ENCODE data around the gene RNPEP.
"Not testable (repeated sequence)": the region's sequence is repeated elsewhere in the genome, so short reads cannot be mapped to it uniquely, and the experiment has no call there.

The RNPEP gene

DNA sequence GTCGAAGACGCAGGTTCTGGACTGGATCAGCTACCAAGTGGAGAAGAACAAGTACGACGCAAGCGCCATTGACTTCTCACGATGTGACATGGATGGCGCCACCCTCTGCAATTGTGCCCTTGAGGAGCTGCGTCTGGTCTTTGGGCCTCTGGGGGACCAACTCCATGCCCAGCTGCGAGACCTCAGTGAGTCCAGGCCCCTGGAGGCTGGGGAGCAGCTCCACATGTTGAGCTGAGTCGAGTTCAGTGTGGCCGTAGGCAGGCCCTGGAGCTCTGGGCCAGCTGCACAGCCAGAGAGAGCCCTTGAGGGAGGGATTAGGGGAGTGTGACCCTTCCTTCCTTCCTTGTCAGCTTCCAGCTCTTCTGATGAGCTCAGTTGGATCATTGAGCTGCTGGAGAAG lies 29.5 kb downstream of the RNPEP start:
- no peak for DNase-seq (ENCODE audit: low spot score)

DNA sequence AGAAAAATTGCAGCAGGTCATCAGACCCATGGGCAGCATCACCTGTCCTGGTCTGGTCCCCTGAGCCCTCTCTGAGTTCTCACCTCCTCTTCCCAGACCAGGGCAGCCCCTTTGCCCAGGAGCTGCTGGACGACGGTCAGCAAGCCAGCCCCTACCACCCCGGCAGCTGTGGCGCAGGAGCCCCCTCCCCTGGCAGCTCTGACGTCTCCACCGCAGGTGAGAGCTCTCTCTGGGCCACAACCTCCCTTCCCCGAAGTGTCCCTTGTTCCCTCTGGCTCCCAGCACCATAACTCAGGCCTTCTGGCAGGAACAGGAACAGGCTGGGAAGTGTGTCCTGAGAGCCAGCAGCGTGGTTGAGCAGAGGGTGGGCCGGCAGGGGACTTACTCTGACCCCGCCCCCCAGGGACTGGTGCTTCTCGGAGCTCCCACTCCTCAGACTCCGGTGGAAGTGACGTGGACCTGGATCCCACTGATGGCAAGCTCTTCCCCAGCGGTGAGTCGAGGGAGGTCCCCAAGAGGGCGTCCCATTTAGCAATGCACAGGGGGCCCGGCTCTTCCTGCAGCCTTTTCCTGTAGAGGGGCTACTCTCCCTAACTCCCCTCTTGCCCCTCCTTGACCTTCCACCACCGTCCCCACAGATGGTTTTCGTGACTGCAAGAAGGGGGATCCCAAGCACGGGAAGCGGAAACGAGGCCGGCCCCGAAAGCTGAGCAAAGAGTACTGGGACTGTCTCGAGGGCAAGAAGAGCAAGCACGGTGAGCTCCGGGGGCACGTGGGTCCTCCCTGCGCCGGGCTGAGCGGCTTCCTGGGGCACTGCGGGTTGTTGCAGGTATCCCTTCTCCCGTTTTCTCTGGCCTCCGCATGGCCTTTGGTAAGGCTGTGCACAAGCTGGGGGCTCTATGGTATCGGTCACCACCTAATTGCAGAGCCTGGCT lies 30.4 kb downstream of the RNPEP start:
- no peak for DNase-seq (ENCODE audit: low spot score)

DNA sequence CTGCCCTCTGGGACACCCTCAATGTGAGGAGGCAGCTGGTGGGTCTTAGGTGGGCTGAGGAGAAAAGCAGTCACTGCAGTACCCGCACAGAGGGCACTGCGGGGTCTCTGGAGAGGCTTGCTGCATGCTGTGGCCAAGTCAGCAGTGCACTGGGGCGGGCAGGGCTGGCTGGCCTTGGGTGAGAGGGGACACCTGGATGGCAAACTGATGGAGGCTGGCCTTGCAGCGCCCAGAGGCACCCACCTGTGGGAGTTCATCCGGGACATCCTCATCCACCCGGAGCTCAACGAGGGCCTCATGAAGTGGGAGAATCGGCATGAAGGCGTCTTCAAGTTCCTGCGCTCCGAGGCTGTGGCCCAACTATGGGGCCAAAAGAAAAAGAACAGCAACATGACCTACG lies 31.2 kb downstream of the RNPEP start:
- DNase-seq (ENCODE audit: low spot score), result no peak

DNA sequence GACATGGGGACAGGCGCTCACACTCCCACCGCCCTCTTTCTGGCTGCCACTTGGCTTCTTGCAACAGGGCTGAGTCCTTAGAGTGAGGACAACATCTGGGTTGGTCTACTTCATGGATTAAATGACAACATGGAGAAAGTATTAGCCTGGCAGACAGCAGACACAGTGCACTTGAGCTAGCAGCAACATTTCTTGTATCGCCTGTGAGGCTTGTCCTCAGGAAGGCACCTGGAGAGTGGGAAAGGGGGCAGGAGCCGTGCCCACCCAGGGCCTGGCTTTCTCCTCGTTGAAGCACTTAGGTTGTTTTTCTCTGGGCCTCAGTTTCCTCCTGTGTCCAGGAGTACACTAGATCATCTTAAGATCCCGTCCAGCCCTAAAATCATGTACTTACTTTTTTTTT lies 31.6 kb downstream of the RNPEP start:
- DNase-seq (ENCODE audit: low spot score), result no peak

DNA sequence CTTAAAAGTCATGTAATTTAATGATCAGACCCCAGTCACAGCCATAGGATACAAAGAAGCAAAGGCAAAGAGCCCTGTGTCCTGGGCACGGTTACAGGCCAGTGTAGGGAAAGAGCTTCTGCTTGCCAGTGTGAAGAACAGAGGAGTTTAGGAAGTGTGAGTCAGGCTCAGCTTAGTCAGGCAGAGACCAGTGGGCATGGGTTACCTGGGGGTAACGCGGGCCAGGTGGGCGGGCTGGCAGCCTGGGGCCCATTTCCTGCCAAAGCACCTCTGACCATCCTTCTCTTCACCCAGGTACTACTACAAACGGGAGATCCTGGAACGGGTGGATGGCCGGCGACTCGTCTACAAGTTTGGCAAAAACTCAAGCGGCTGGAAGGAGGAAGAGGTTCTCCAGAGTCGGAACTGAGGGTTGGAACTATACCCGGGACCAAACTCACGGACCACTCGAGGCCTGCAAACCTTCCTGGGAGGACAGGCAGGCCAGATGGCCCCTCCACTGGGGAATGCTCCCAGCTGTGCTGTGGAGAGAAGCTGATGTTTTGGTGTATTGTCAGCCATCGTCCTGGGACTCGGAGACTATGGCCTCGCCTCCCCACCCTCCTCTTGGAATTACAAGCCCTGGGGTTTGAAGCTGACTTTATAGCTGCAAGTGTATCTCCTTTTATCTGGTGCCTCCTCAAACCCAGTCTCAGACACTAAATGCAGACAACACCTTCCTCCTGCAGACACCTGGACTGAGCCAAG lies 32.6 kb downstream of the RNPEP start:
- DNase-seq (ENCODE audit: low spot score), result no peak

DNA sequence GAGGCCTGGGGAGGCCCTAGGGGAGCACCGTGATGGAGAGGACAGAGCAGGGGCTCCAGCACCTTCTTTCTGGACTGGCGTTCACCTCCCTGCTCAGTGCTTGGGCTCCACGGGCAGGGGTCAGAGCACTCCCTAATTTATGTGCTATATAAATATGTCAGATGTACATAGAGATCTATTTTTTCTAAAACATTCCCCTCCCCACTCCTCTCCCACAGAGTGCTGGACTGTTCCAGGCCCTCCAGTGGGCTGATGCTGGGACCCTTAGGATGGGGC lies 33.2 kb downstream of the RNPEP start:
- no peak for DNase-seq (ENCODE audit: low spot score)

DNA sequence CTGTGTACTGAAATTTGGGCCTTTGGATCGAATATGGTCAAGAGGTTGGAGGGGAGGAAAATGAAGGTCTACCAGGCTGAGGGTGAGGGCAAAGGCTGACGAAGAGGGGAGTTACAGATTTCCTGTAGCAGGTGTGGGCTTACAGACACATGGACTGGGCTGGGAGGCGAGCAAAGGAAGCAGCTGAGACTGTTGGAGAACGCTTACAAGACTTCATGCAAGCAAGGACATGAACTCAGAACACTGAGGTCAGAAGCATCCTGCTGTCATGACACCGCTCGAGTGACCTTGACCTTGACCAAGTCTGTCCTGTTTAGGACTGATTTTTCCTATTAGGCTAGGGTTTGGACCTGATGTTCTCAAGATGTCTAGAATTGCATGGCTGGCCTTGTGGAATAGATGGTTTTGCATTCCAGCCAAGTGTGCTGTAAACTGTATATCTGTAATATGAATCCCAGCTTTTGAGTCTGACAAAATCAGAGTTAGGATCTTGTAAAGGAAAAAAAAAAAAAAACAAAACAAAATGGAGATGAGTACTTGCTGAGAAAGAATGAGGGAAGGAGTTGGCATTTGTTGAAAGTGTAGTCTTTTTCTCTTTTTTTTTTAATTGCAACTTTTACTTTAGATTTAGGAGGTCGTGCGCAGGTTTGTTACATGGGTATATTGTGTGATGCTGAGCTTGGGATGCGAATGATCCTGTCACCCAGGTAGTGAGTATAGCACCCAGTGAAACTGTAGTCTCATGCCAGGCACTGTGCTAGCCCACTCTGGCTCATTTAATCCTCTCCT lies 33.8 kb downstream of the RNPEP start:
- DNase-seq (ENCODE audit: low spot score), result no peak

DNA sequence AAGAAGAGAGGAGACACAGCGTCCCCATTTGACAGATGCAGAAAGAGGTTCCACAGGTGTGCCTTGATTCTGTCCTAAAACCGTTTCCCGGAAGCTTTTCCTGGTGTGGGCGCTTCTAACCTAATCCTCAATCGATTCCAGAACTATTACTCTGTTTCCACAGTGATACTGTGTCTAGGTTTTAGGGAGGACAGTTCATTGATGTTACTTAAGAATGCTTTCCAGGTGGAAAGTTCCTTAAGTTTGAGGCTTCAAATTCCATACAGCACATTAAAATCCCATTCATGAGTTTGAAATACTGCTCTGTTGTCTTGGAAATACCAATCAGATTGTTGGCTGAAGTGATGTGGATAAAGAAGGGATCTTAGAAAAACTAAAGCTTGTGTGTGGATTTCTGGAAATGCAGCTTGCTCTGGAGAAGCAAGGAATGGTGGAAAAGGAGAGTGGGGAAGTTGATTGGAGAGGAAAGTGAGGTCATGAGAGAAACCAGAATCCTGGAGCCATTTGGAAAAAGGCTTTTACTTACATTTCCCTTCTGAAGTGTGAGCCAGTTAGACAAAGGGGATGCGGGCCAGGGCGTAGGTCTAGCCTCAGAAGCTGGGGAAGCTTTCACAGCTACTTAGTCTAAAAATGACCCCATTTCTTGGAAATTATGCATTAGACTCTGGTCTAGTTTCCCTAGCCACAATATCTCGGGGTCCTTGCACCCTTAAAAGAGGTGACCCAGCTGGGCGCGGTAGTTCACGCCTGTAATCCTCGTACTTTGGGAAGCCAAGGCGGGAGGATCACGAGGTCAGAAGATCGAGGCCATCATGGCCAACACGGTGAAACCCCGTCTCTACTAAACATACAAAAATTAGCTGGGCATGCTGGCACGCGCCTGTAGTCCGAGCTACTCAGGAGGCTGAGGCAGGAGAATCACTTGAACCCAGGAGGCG lies 34.6 kb downstream of the RNPEP start:
- DNase-seq (ENCODE audit: low spot score), result no peak

DNA sequence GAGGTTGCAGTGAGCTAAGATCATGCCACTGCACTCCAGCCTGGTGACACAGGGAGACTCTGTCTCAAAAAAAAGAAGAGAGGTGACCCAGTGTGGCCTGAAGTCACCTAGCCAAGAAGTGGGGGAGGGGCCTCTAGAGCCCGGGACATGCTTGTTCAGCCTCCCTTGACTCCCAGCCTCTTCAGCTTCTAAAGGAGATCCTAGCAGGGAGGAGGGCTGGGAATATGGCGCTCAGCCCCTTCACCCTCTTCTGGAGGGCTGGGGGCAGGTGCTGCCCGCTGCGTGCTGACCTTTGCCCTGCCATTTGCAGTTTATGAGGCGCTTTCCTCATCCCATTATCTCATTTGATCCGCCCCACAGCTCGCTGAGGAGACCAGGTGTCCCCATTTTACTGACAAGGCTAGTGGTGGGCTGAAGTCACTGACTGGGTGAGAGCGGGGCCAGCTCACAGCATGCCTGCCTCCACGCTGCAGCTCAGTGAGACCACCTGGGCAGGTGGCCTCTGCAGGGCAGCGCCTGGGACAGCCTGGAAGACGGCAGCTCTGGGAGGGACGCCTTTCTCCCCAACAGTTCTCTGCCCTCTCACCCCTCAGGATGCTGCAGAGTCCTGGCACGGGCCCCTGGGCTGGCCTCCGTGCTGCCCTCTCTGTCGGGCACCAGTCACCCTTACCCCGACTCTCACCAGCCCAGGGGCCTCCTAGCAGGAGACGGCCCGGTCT lies 35.5 kb downstream of the RNPEP start:
- DNase-seq (ENCODE audit: low spot score), result no peak

DNA sequence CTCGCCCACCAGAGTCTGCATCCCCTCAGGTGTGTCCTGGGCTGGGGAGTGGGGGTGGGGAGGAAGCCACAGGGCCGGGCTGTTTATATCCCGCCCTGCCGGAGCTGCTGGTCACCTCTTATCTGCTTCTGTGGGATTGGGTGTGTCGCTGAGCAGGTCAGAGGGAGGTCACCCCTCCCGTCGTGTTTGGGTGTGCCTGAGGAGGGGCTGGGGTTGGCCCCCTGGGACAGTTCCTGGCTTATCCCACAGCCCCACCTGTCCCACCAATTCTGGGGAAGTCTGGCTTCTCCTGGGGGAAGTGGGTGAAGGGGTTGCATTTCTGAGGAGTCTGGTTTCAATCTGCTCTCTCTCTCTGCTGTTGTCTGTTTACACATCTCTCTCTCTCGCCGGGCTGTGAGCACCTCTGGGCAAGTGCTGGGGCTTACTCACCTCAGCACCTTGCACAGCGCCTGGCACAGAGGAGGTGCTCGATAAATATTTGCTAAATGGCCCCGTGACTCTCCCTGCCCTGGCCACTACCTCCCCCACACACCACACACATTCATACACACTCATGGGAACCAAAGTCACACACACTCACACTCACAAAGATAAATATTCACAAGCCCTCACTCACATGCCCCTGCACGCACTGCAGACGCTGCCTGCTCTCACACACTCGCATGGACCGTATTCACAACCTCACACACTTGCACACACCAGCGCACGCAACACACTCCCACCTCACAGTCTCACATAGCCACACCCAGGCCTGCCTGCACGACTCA lies 36.2 kb downstream of the RNPEP start:
- peak; percentile 77 for DNase-seq (ENCODE audit: low spot score)

DNA sequence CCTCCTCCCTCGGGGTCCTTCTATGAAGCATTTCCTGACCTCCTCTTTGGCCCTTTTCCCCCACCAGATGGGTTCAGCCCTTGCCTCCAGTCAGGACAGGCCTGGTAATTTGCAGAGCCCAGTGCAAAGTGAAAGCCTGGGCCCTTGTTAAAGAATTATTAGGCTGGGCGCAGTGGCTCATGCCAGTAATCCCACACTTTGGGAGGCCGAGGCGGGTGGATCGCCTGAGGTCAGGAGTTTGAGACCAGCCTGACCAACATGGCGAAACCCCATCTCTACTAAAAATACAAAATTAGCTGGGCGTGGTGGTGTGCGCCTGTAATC lies 36.7 kb downstream of the RNPEP start:
- not testable (repeated sequence) for DNase-seq (ENCODE audit: low spot score)

DNA sequence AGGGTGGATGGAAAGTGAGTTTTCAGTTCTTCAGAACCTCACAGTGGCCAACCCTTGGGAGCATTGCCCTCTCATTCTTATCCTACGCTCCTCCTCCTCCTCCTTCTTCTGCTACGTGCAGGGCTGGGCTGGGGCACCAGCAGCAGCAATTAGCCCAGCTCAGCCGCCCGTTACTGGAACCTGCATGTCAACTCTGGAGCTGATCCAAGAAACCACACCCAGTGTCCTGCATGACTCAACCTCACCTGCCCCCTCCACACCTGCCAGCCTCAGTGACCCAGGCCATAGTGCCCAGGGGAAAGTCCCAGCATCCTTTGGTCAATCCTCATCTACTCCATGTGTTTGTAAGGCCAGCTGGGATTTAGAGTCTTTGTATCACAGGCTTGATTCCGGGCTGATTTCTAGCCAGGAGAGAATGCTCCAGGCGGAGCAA lies 40.6 kb downstream of the RNPEP start:
- no peak for DNase-seq (ENCODE audit: low spot score)

DNA sequence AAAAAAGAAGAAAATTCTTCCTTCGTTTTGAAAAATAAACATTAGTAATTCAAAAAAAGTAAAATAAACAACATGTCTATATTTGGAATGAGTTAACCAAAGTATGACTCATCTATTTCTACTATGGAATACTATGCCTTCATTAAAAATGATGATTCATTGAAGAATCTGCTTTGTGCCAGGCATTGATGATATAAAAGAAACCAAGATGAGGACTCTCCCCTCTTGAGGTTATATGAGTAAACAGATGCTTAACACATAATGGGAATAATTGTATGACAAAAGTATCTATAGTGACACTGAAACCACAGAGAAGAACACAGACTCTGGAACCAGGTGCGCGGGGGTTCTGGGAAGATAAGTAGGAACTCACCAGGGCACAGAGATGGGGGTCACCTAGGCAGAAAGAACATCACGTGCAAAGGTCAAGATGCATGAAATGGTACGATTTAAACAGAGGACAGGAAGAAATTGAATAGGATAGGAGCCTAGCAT lies 46.8 kb downstream of the RNPEP start:
- DNase-seq (ENCODE audit: low spot score), result no peak

DNA sequence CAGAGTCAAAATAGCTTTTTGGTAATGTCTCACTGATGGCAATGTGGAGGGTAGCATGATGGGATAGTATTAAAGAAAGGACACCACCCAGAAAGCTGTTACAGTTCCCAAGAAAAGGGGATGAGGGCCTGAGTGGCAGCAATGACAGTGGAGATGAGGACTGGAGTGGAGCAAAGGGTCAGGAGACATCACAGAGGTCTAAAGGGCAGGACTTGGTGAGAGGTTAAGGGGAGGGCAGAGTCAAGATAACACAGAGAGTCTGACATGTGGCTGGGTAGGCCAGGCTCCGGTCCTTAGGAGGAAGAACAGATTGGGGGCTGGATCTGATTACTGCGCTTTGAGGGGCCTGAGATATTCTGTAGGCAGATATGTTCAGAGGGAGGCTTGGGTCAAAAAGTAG lies 47.3 kb downstream of the RNPEP start:
- no peak for DNase-seq (ENCODE audit: low spot score)

DNA sequence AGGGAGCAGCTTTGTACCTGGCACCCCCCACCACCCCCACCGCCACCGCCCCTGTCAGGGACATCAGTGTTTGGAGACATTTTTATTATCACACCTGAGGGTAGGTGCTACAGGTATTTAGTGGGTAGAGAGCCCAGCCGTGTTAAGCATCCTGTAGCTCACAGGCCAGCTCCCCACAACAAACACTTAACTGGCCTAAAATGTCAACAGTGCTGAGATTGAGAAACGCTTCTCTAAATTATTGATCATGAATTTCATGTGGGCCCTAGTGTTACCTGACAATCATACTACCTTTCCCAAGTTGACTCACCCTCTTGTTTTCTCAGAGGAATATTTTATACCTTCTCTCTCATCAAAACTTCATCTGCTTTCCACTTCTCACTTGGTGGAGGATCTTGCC lies 49.3 kb downstream of the RNPEP start:
- no peak for DNase-seq (ENCODE audit: low spot score)

DNA sequence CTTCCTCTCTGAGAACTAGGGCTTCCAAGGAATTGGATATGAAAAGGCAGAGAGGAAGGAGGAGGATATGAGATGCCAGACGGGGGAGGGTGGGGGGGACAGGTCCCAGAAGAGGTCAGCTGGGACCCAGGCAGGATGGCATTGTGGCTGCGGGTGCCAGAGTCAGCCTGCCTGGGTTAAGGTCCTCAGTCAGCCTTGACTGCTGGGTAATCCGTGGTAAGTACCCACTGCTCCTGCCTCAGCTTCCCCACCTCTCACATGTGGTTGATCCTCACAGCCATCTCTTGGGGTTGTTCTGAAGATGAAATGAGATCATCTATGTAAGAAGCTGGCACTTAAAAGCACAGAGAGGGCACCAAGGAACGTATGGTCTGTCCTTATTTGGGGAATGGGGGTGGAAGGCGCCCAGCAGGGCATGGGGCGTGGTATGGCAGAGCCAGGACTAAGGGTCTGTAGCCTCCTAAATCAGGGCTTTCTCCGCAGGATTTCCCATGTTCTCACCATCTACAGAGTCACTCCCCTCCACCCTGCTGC lies 51.8 kb downstream of the RNPEP start:
- no peak for DNase-seq (ENCODE audit: low spot score)

DNA sequence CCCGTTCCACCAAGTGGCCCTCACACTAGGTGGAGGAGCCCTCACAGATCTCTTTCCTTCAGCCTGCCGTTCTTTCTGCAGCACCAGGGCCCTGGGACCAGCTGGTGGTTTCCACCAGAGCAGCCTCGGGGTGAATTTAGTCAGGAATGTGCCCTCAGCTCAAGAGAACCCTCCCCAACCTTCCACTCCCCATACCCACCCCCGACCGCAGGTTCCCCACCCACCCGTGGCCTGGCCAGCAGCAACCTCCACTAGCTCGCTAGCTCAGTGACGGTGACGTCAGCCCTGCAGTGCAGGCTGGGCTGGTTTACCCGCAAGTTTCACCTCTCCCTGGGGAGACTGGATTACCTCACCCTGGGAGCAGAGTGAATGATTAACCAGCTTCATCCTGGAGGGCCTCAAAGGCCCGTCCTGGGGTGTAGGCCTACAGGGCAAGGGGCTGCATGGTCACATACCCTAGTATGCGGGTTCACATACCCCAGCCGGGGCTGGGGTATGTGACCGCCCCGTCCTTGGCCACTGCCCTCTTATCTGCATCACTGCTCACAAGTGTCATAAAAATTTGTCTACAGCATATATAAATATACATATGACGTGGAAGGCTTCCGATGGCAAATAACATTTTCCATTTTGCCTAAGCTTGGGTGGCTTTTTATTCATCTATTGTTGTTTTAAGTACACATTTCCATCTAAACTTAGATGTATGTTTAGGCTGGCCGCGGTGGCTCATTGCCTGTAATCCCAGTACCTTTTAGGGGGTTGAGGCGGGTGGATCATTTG lies 52.4 kb downstream of the RNPEP start:
- DNase-seq (ENCODE audit: low spot score), result peak; percentile 76

DNA sequence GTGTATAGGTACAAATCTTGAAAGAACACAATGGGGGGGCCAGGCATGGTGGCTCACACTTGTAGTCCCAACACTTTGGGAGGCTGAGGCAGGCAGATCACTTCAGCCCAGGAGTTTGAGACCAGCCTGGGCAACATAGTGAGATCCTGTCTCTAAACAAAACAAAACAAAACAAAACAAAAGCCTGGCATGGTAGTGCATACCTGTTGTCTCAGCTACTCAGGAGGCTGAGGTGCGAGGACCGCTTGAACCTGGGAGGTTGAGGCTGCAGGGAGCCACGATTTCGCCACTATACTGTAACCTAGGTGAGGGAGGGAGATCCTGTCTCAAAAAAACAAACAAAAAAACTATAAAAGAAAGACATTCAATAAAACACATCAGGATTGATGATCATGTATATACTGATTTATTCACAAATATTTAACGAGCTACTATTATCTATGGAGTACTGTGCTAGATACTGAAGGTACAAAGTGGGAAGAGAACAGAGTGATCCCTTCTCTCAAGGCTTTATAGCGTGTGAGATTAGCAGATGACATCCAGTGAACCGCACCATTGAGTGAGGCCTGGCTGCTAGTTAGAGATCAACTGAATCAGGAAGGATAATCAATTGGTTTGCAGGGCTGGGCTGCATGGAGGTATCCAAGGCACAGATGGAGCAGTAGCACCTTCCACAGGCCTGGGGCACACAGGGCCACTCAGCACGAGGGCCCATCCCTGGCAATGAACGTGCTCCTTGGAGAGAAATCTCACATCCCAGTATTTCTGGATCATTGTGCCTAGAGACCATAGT lies 54.3 kb downstream of the RNPEP start:
- no peak for DNase-seq (ENCODE audit: low spot score)
